ENCODE measurements around the gene HJV.

DNA sequence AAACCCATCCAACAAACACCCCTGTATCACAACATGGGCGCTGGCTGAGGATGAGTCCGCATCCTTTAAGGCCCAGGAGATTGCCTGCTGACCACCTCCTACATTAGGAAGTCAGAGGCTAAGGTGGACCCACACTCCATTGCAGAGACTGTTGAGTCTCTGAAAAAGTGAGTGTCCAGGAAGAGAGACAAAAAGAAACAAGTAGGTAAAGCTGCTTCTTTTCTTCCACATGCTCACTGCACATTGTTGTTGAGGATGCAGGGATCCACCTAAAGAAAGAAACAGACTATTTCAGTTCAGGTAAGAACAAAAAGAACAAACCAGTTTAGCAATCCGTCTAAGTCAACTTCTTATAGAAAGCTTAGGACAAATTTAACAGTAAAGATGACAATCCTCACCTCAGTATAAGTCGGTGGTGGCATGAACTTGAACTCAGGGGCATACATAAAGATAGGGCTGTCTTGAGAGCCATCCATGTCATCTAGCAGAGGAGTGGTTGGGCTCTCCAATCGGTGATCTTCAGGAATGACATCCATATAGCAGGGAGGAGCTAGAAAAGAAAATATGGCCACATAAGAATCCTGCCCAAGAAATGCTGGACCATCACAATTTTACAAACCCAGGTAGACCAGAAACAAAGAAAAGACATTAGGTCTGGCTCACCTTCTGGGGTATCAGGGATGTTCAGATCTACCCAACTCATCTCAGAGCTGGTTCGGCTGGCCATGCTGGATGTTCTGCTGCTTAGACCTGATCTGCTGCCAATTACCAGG is 27.7 kb downstream of the HJV start:
- TF ChIP-seq, protein P1, sequence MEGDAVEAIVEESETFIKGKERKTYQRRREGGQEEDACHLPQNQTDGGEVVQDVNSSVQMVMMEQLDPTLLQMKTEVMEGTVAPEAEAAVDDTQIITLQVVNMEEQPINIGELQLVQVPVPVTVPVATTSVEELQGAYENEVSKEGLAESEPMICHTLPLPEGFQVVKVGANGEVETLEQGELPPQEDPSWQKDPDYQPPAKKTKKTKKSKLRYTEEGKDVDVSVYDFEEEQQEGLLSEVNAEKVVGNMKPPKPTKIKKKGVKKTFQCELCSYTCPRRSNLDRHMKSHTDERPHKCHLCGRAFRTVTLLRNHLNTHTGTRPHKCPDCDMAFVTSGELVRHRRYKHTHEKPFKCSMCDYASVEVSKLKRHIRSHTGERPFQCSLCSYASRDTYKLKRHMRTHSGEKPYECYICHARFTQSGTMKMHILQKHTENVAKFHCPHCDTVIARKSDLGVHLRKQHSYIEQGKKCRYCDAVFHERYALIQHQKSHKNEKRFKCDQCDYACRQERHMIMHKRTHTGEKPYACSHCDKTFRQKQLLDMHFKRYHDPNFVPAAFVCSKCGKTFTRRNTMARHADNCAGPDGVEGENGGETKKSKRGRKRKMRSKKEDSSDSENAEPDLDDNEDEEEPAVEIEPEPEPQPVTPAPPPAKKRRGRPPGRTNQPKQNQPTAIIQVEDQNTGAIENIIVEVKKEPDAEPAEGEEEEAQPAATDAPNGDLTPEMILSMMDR (conservative IDR thresholded peaks at IDR 0.05; ENCODE audit: low read length) = no peak
- TF ChIP-seq EZH2phosphoT487 (IDR thresholded peaks at IDR 0.05; ENCODE audit: borderline replicate concordance) = no peak
